ENCODE measurements around the gene MYO16. TPM values are rescaled to one million over a fixed set of nuclear protein-coding genes. Genes with fewer than 3 reads are reported as not detected.

MYO16 gene
- total RNA-seq, 1 experiment from 2014 or later = 0.19 TPM

- Mint-ChIP-seq H3K4me1 (ENCODE audit: low read depth, unreplicated experiment) (no peaks in the 10 kb centered on the region), H3K9me3 (ENCODE audit: low read depth, unreplicated experiment) (no peaks in the 10 kb centered on the region), H3K27me3 (ENCODE audit: unreplicated experiment) (no peaks in the 10 kb centered on the region), H3K4me3 (ENCODE audit: low read depth, unreplicated experiment) (no peak overlapping the region), H3K36me3 (ENCODE audit: insufficient read depth, unreplicated experiment) (no peaks in the 10 kb centered on the region), H3K27ac (ENCODE audit: unreplicated experiment) (no peak overlapping the region)
- BruUV-seq (replicated peaks) = no TSS peak
- intact Hi-C loops (cut with micrococcal nuclease; ENCODE audit: unreplicated experiment) = no loop called here
- no peak for TF ChIP-seq CTCF (IDR thresholded peaks at IDR 0.05; ENCODE audit: unreplicated experiment)
- no peak for DNase-seq
- CTCF ChIA-PET = no interaction called here
Measured at GRCh38 chr13:108993346-108993745, 363.9 kb downstream of the MYO16 start.

GRCh38 chr13:108996430-108996829 lies 367.0 kb downstream of the MYO16 start:
- CTCF ChIA-PET = no interaction called here
- Mint-ChIP-seq H3K27ac (ENCODE audit: unreplicated experiment) (no peak overlapping the region), H3K9me3 (ENCODE audit: low read depth, unreplicated experiment) (no peaks in the 10 kb centered on the region), H3K27me3 (ENCODE audit: unreplicated experiment) (no peaks in the 10 kb centered on the region), H3K36me3 (ENCODE audit: insufficient read depth, unreplicated experiment) (no peaks in the 10 kb centered on the region), H3K4me1 (ENCODE audit: low read depth, unreplicated experiment) (no peaks in the 10 kb centered on the region), H3K4me3 (ENCODE audit: low read depth, unreplicated experiment) (no peak overlapping the region)
- no peak for DNase-seq
- TF ChIP-seq CTCF (IDR thresholded peaks at IDR 0.05; ENCODE audit: unreplicated experiment) = no peak
- intact Hi-C loops (cut with micrococcal nuclease; ENCODE audit: unreplicated experiment) = no loop called here
- BruUV-seq (replicated peaks) = no TSS peak

- no peak for TF ChIP-seq CTCF (IDR thresholded peaks at IDR 0.05; ENCODE audit: unreplicated experiment)
- no peak overlapping the region for H3K4me3 Mint-ChIP-seq (ENCODE audit: low read depth, unreplicated experiment)
- CTCF ChIA-PET = no interaction called here
- H3K27me3 Mint-ChIP-seq (ENCODE audit: unreplicated experiment) = no peaks in the 10 kb centered on the region
- intact Hi-C loops (cut with micrococcal nuclease; ENCODE audit: unreplicated experiment) = no loop called here
- DNase-seq = no peak
- no peak overlapping the region for H3K27ac Mint-ChIP-seq (ENCODE audit: unreplicated experiment)
- H3K36me3 Mint-ChIP-seq (ENCODE audit: insufficient read depth, unreplicated experiment) = no peaks in the 10 kb centered on the region
- H3K4me1 Mint-ChIP-seq (ENCODE audit: low read depth, unreplicated experiment) = no peaks in the 10 kb centered on the region
- BruUV-seq (replicated peaks) = no TSS peak
- H3K9me3 Mint-ChIP-seq (ENCODE audit: low read depth, unreplicated experiment) = no peaks in the 10 kb centered on the region
Measured at GRCh38 chr13:109000207-109000606, 370.8 kb downstream of the MYO16 start.

- no TSS peak for BruUV-seq (replicated peaks)
- H3K27ac Mint-ChIP-seq (ENCODE audit: unreplicated experiment) = no peak overlapping the region
- H3K9me3 Mint-ChIP-seq (ENCODE audit: low read depth, unreplicated experiment) = no peaks in the 10 kb centered on the region
- CTCF ChIA-PET = no interaction called here
- no peak for DNase-seq
- H3K27me3 Mint-ChIP-seq (ENCODE audit: unreplicated experiment) = no peaks in the 10 kb centered on the region
- no peak for TF ChIP-seq CTCF (IDR thresholded peaks at IDR 0.05; ENCODE audit: unreplicated experiment)
- no peak overlapping the region for H3K4me3 Mint-ChIP-seq (ENCODE audit: low read depth, unreplicated experiment)
- no peaks in the 10 kb centered on the region for H3K4me1 Mint-ChIP-seq (ENCODE audit: low read depth, unreplicated experiment)
- H3K36me3 Mint-ChIP-seq (ENCODE audit: insufficient read depth, unreplicated experiment) = no peaks in the 10 kb centered on the region
- intact Hi-C loops (cut with micrococcal nuclease; ENCODE audit: unreplicated experiment) = no loop called here
Measured at GRCh38 chr13:109002934-109003333, 373.5 kb downstream of the MYO16 start.

- Mint-ChIP-seq H3K4me3 (ENCODE audit: low read depth, unreplicated experiment) (no peak overlapping the region), H3K9me3 (ENCODE audit: low read depth, unreplicated experiment) (no peaks in the 10 kb centered on the region), H3K27me3 (ENCODE audit: unreplicated experiment) (no peaks in the 10 kb centered on the region), H3K27ac (ENCODE audit: unreplicated experiment) (no peak overlapping the region), H3K36me3 (ENCODE audit: insufficient read depth, unreplicated experiment) (no peaks in the 10 kb centered on the region), H3K4me1 (ENCODE audit: low read depth, unreplicated experiment) (no peaks in the 10 kb centered on the region)
- intact Hi-C loops (cut with micrococcal nuclease; ENCODE audit: unreplicated experiment) = no loop called here
- BruUV-seq (replicated peaks) = no TSS peak
- no peak for TF ChIP-seq CTCF (IDR thresholded peaks at IDR 0.05; ENCODE audit: unreplicated experiment)
- CTCF ChIA-PET = no interaction called here
- DNase-seq = no peak
Measured at GRCh38 chr13:109007946-109008345, 378.5 kb downstream of the MYO16 start.
